Tongue (tissue), 2 donors: ENCODE results near the gene RNF115. TPM values are rescaled to one million over a fixed set of nuclear protein-coding genes. Genes with fewer than 3 reads are reported as not detected.
A peak's percentile ranks its signal among the peaks of the same experiment; 100 is the strongest.
"Not testable (repeated sequence)": the region's sequence is repeated elsewhere in the genome, so short reads cannot be mapped to it uniquely, and the experiment has no call there.

Experiments
- DNase-seq: peaks from one replicate; pipeline ENCODE4 v3.0.0-alpha.2; 2015
- total RNA-seq: library from RNA; depleted of rRNA; stranded (reverse); fragments of >200 nt; gene quantifications from one replicate; pipeline ENCODE4 v1.2.3, GENCODE V29; 2014

RNF115 gene
- total RNA-seq, 1 donor from 2014 or later = 18.5 TPM

- DNase-seq = no peak
Measured at GRCh38 chr1:145827966-145828365, 4.1 kb upstream of the RNF115 start.

GRCh38 chr1:145826030-145826429 is 2.1 kb upstream of the RNF115 start:
- DNase-seq = no peak

- DNase-seq = no peak
Measured at GRCh38 chr1:145824499-145824842, 576 bp upstream of the RNF115 start.

GRCh38 chr1:145822779-145823331 is 1.0 kb downstream of the RNF115 start:
- DNase-seq = not testable (repeated sequence)

GRCh38 chr1:145818095-145818494 is 5.8 kb downstream of the RNF115 start:
- not testable (repeated sequence) for DNase-seq

- DNase-seq = not testable (repeated sequence)
Measured at GRCh38 chr1:145812977-145813810, 10.7 kb downstream of the RNF115 start.

GRCh38 chr1:145806844-145807243 is 17.1 kb downstream of the RNF115 start:
- DNase-seq = no peak

GRCh38 chr1:145806408-145806807 is 17.5 kb downstream of the RNF115 start:
- no peak for DNase-seq

GRCh38 chr1:145805057-145805456 is 18.8 kb downstream of the RNF115 start:
- DNase-seq = no peak

- no peak for DNase-seq
Measured at GRCh38 chr1:145804235-145805045, 19.5 kb downstream of the RNF115 start.

GRCh38 chr1:145799806-145800205 is 24.1 kb downstream of the RNF115 start:
- DNase-seq = no peak

- DNase-seq = no peak
Measured at GRCh38 chr1:145796753-145797152, 27.1 kb downstream of the RNF115 start.

- no peak for DNase-seq
Measured at GRCh38 chr1:145795257-145795881, 28.5 kb downstream of the RNF115 start.

GRCh38 chr1:145792484-145792883 is 31.4 kb downstream of the RNF115 start:
- no peak for DNase-seq

GRCh38 chr1:145791860-145792259 is 32.0 kb downstream of the RNF115 start:
- not testable (repeated sequence) for DNase-seq

- DNase-seq = no peak
Measured at GRCh38 chr1:145788580-145788979, 35.3 kb downstream of the RNF115 start.

GRCh38 chr1:145786271-145786670 is 37.6 kb downstream of the RNF115 start:
- DNase-seq = no peak

- no peak for DNase-seq
Measured at GRCh38 chr1:145785547-145785946, 38.3 kb downstream of the RNF115 start.

- DNase-seq = no peak
Measured at GRCh38 chr1:145784409-145784808, 39.5 kb downstream of the RNF115 start.

GRCh38 chr1:145782272-145783099 is 41.4 kb downstream of the RNF115 start:
- DNase-seq = peak; percentile 39

- no peak for DNase-seq
Measured at GRCh38 chr1:145778146-145778540, 45.8 kb downstream of the RNF115 start.
